A549 (cell line): ENCODE data around the gene SPATA46.

ENCODE experiments used
- EP300 ChIP-seq, 2 experiments: fragments of >200 bp; sonication (Bioruptor Twin); formaldehyde crosslinking; IDR thresholded peaks; 2 replicates in 1 of 2; 3 replicates in 1 of 2; pipeline ENCODE4 v1.6.1; 2016 to 2017
- KDM1A ChIP-seq: fragments of 200-600 bp; sonication (generic); IDR thresholded peaks from 2 replicates; pipeline ENCODE4 v1.6.1; 2016; ENCODE audit warnings: low read depth, mild to moderate bottlenecking
- POLR2A ChIP-seq: IDR thresholded peaks from 2 replicates; pipeline ENCODE4 v1.6.1; 2012; ENCODE audit warnings: mild to moderate bottlenecking, low read length
- RAD21 ChIP-seq, 2 experiments: fragments of >200 bp in 1 of 2; sonication (Bioruptor Twin) in 1 of 2; formaldehyde crosslinking in 1 of 2; IDR thresholded peaks in 1 of 2; conservative IDR thresholded peaks in 1 of 2; 2 replicates in 1 of 2; 3 replicates in 1 of 2; pipeline ENCODE4 v1.6.1; 2012 to 2018; ENCODE audit warnings: inconsistent platforms in 1 of 2
- RCOR1 ChIP-seq: fragments of 150-350 bp; IDR thresholded peaks from 2 replicates; pipeline ENCODE4 v1.6.1; 2014; ENCODE audit warnings: antibody characterized with exemption, low read length, low read depth
- ZFP36 ChIP-seq: fragments of 450-650 bp; IDR thresholded peaks from 2 replicates; pipeline ENCODE4 v1.6.1; 2014; ENCODE audit warnings: borderline replicate concordance; ENCODE audit not compliant: partially characterized antibody
- ZNF302 ChIP-seq: fragments of 250-450 bp; sonication (Bioruptor Pico); IDR thresholded peaks from 2 replicates; pipeline ENCODE4 v1.9.0; 2021; ENCODE audit warnings: inconsistent platforms, mild to moderate bottlenecking, moderate library complexity
- TF ChIP-seq, protein P1 (sequence below): fragments of >200 bp; sonication (Bioruptor Twin); formaldehyde crosslinking; IDR thresholded peaks from 3 replicates; pipeline ENCODE4 v1.5.1; 2016

DNA sequence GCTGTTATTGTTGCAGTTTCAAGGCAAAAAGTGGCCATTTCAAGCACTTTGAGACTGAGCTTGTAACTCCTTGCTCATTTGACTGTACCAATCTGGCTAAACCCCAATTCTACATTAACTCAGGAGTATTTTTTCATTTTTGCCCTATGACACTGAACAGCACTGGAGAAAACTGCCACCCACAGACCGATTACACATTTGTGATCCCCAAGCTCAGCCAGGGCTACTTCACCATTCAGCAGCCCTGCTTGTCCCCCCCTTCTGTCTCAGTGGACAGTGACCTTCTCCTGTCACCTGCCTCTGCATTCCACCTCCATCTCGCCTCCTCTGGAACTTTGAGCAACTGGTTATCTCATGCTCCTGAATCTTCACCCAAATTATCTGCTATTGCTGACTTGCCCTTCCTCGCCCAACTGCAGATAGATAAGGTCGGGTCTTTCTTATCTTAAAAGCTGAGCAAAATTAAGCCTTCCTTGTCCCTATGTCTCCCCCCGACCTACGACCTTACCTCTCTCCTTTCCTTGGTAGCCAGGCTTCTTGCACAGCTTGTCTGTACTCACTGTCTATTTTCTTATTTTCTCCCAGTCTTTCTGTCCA lies 25.3 kb downstream of the SPATA46 start:
- TF ChIP-seq KDM1A (no peak), ZNF302 (CRISPR knock-in tag) (no peak), ZFP36 (no peak), RCOR1 (no peak), POLR2A (no peak), RAD21 (conservative IDR thresholded peaks at IDR 0.05 in 1 of 2, IDR thresholded peaks at IDR 0.05 in 1 of 2) (no peak), EP300 (IDR thresholded peaks at IDR 0.05) (no peak)
- TF ChIP-seq, protein P1, sequence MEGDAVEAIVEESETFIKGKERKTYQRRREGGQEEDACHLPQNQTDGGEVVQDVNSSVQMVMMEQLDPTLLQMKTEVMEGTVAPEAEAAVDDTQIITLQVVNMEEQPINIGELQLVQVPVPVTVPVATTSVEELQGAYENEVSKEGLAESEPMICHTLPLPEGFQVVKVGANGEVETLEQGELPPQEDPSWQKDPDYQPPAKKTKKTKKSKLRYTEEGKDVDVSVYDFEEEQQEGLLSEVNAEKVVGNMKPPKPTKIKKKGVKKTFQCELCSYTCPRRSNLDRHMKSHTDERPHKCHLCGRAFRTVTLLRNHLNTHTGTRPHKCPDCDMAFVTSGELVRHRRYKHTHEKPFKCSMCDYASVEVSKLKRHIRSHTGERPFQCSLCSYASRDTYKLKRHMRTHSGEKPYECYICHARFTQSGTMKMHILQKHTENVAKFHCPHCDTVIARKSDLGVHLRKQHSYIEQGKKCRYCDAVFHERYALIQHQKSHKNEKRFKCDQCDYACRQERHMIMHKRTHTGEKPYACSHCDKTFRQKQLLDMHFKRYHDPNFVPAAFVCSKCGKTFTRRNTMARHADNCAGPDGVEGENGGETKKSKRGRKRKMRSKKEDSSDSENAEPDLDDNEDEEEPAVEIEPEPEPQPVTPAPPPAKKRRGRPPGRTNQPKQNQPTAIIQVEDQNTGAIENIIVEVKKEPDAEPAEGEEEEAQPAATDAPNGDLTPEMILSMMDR: no peak
